AG04449 (cell line): ENCODE measurements around the gene PPFIA1.
"Not testable (repeated sequence)": the region's sequence is repeated elsewhere in the genome, so short reads cannot be mapped to it uniquely, and the experiment has no call there.

Source experiments
- CTCF ChIA-PET: fragments of 350-600 bp; formaldehyde crosslinking; extraction: SDS; loops from one replicate; lab custom pipeline; 2021; ENCODE audit warnings: antibody characterized with exemption; lab: Yijun Ruan, JAX
- POLR2A ChIA-PET: fragments of 400-600, 350-600 bp; formaldehyde crosslinking; extraction: SDS; loops from one replicate; lab custom pipeline; 2020; ENCODE audit warnings: antibody characterized with exemption, inconsistent platforms; lab: Yijun Ruan, JAX
- DNase-seq: peaks from one replicate; pipeline ENCODE4 v3.0.0-alpha.2; 2010; ENCODE audit warnings: low read depth, low spot score
- H3K4me3 ChIP-seq: 2 replicates; pipeline ENCODE4 v1.5.1; 2011; ENCODE audit warnings: low read depth, mild to moderate bottlenecking, control low read depth, low read length
- CTCF ChIP-seq: IDR thresholded peaks from one replicate; pipeline ENCODE4 v1.5.1; 2011; ENCODE audit warnings: mild to moderate bottlenecking, moderate library complexity, low read length, control low read depth, inconsistent platforms; ENCODE audit not compliant: insufficient read depth; ENCODE audit errors: missing control alignments

The PPFIA1 gene

GRCh38 chr11:70402685-70403084 is 132.2 kb downstream of the PPFIA1 start:
- TF ChIP-seq CTCF: no peak
- DNase-seq: no peak
- ChIA-PET POLR2A (no interaction called here), CTCF (interaction anchor here (4.3 kb wide), 1 partner anchor 12 kb away, joined by 34 read pairs; no protein-coding TSS in a partner anchor)
- no peak overlapping the region for H3K4me3 ChIP-seq

DNA sequence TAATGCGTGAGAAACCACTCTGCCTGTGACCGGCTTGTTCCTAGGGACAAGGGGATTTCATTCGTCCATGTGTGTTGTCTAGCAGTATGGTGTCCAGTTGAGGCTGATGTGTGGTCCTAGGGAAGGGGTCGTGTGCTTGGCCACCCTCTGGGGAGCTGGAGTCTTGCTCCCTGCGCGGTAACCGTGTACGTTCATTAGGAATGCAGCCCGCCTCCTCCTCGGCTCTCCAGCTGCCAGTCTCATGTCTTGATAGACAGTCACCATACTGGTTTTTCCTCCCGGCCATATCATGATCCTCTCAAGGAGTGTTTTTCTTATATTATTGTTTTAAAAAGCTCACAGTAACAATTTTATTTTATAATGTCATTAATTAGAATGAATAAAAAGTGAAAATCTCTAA is 133.8 kb downstream of the PPFIA1 start:
- ChIA-PET CTCF (interaction anchor here (1.5 to 4.3 kb wide), 2 partner anchors 11 to 35 kb away, joined by 5 to 34 read pairs; no protein-coding TSS in a partner anchor), POLR2A (interaction anchor here (0.9 to 1.2 kb wide), 2 partner anchors 12 to 20 kb away, joined by 3 read pairs; no protein-coding TSS in a partner anchor)
- no peak for TF ChIP-seq CTCF
- DNase-seq: no peak
- H3K4me3 ChIP-seq: no peak overlapping the region

DNA sequence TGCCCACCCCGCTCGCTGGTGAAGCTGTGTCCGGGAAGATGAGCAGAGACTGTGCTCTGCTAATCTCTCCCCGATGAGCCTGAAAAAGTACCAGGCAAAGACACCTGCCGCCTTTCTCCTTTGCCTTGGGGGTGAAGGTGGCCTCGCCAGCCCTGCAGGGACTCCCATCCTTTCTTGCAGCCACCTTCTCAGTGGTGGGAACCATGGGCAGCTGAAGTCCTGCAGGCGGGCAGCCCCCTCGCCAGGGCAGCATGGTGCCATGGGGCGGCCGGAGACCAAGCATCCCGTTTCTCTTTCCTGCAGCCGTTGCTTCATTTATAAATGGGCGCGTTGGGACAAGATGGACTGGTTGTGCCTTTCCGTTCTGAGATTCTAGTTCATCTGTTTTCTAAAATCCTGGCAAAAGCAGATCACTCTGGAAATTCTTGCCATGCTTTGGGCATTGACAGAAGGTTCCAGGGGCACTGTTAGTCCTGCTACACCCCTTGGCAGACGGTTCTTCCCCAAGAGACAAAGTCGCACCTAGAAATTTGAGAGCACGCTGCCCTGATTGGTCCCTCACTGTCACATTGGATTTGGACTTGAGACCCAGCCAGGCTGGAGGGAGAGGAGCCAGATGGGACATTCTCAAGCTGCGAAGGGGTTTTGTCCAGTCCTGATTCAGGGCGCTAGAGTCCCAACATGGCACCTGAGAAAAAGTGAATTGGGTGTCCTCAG is 135.3 kb downstream of the PPFIA1 start:
- TF ChIP-seq CTCF: no peak
- DNase-seq: no peak
- ChIA-PET CTCF (interaction anchor here (4.3 kb wide), 1 partner anchor 9 kb away, joined by 34 read pairs; no protein-coding TSS in a partner anchor), POLR2A (no interaction called here)
- H3K4me3 ChIP-seq: no peak overlapping the region

DNA sequence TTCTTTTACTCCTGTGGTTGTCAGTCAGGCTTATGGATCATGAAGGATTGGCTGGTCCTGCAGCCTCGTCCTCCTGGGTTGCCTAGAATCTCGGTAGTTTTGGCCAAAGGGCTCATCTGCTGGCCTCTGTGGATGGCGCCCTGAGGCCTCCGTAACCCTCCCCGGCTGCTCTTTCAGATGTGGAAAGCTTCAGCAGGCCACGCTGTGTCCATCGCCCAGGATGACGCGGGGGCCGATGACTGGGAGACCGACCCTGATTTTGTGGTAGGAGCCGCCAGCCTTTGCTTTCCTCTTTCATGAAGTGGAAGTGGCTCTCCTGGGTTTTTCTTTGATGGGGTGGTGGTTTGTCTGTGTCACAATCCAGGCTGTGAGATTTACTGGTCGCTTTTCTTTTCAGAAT is 136.6 kb downstream of the PPFIA1 start:
- no peak for TF ChIP-seq CTCF
- ChIA-PET POLR2A (no interaction called here), CTCF (no interaction called here)
- no peak overlapping the region for H3K4me3 ChIP-seq
- no peak for DNase-seq

DNA sequence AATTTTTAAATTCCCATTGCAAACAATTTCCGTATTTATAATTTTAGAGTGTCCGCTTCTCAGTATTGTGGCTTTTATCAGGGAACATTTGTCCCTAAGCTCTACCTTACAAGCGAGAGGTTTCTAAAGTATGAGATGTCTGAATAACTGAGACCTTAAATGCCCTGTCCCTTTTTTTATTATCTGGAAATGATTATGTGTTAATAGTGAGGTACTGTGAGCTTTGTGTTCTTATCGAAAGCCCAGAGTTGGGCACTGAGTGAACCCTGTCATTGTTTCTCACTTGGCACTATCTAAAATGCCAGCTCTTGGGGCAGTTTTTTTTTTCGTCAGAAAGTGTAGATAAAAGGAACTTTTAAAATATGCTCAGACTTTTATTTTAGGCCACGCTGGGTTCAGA is 137.3 kb downstream of the PPFIA1 start:
- ChIA-PET CTCF (interaction anchor here (0.9 kb wide), 1 partner anchor 8 kb away, joined by 3 read pairs; no protein-coding TSS in a partner anchor), POLR2A (no interaction called here)
- TF ChIP-seq CTCF: no peak
- H3K4me3 ChIP-seq: no peak overlapping the region
- no peak for DNase-seq

DNA sequence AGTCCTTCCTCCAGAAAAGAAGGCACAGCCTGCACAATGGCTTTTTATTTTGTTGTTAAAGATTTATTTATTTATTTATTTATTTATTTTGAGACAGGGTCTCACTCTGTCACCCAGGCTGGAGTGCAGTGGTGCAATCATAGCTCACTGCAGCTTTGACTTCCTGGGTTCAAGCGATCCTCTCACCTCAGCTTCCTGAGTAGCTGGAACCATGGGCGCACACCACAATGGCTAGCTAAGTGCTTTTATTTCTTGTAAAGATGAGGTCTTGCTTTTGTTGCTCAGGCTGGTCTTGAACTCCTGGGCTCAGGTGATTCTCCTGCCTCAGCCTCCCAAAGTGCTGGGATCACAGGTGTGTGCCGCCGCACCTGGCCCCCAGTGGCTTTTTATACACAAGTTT is 137.8 kb downstream of the PPFIA1 start:
- DNase-seq, POLR2A ChIA-PET, H3K4me3 ChIP-seq: not testable (repeated sequence)
- CTCF ChIA-PET: interaction anchor here (0.9 kb wide), 1 partner anchor 8 kb away, joined by 3 read pairs; no protein-coding TSS in a partner anchor
